NCI-H2227 (cell line): ENCODE measurements around the gene ITIH4.
"Not testable (repeated sequence)": the region's sequence is repeated elsewhere in the genome, so short reads cannot be mapped to it uniquely, and the experiment has no call there.

Experiments
- DNase-seq: peaks from one replicate; lab custom pipeline; 2025; ENCODE audit not compliant: unreplicated experiment; lab: John Stamatoyannopoulos, UW

Gene ITIH4

DNA sequence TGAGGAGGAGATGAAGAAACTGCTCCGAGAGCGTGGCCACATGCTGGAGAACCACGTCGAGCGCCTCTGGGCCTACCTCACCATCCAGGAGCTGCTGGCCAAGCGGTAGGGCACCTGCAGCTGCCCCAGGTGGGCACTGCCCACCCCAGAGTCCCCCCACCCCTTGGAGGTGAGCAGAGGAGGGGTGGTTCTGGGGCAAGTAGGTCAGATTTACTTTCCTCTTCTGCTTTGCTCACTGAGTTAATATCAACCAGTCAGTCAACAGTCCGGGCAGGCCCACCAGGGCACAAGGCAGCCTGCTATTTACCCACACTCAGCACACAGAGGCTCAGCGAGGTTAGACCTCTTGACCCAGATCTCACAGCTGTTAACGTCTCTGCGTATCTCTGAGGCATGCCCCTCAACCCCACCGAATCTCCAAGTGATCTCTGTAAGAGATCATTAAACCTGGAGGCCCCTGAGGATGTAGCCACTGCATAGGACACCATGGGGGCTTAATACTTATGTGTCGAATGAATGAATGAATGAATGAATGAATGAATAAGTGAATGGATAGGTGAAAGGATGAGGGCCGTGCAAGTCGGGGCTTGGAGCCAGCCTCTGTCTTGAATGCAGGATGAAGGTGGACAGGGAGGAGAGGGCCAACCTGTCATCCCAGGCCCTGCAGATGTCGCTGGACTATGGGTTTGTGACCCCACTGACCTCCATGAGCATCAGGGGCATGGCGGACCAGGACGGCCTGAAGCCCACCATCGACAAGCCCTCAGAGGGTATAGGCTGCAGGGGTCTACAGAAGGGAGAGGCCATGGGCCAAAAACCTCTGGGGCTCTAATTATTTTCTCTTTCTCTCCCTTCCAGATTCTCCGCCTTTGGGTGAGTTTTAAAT is 43.9 kb downstream of the ITIH4 start:
- DNase-seq = no peak

DNA sequence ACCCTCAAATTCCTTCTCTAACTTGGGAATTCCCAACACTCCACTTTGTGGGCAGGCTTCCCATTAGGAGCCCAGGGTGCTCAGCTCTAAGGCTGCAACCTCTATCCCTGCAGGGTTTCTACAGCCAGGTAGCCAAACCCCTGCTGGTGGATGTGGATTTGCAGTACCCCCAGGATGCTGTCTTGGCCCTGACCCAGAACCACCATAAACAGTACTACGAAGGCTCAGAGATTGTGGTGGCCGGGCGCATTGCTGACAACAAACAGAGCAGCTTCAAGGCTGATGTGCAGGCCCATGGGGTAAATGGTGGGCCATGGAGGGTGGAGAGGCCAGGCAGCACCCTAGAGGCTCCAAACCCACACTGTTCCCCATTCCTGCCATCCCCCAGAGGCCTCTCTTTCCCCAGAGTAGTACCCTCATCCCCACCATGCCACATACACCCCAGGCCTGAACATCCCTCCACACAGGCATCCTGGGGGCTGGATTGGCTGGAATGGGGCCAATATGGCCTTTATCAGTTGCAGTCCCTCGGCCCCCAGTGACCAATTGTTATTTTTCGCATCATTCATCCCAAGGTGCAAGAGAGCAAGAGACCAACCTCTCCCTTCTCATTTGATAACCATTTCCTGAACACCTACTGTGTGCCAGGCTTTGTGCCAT is 45.4 kb downstream of the ITIH4 start:
- no peak for DNase-seq

DNA sequence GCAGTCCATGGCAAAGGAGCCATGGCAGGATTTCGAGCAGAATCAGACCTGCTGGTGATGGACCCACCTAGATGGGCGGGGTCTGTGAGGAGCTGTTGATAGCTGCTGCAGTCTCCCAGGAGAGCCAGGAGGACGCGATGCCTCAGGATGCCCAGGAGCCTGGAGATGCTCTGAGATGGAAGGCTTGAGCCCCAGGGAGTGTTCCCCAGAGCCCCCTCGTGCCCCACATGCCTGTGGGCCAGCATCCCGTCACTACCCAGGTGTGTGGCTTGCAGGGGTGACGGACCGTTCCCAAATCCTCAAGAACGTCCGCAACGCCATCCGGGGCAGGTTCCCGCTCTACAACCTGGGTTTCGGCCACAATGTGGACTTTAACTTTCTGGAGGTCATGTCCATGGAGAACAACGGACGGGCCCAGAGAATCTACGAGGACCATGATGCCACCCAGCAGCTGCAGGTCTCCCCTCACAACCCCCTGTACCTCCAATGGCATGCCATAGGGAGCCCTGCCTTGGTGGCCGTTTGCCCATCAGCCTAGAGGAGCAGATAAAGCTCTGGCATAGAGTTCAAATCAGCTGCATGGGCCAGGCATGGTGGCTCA is 46.4 kb downstream of the ITIH4 start:
- DNase-seq = no peak

DNA sequence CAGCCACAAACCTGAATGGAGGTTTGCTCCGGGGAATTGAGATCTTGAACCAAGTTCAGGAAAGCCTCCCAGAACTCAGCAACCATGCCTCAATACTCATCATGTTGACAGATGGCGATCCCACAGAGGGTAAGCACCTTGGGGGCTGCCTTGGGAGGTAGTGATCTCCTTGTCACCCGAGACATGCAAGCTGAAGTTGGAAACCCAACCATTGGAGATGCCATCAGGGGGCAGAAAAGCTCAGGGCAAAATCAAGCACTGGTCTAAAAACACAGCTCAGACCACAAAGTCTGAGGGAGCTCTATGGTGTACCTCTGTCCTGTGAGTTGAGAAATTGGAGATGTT is 47.3 kb downstream of the ITIH4 start:
- DNase-seq = no peak

DNA sequence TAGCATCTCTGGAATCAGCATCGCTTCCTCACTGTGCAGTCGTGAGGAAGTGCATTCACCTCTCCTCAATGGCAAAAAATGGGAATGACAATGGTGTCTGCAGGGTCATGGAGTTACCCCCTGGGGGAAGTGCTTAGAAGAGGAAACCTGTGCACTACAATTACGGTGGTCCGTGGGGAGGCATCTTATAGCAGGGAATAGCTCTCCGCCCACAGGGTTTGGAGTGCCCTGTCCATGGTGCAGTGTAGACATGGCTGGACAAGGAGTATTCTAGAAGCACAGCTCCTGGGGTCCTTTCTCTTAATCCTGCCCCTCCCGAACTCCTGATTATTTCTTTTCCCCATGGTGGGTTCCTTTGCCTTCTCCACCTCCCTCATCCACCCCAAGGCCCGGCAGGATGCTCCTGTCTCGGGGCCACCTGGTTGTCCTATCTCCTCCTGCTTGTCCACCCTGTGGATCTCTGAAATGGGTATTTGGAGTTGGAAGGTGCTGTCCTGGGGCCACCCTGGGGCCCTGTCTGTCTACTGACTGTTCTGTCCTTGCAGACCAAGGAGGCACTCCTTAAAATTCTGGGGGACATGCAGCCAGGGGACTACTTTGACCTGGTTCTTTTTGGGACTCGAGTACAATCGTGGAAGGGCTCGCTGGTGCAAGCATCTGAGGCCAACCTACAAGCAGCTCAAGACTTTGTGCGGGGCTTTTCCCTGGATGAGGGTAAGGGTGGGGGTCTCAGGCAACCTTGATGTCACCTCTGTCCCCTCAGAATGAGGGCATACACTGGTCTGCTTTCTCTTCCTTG is 47.9 kb downstream of the ITIH4 start:
- DNase-seq = no peak

DNA sequence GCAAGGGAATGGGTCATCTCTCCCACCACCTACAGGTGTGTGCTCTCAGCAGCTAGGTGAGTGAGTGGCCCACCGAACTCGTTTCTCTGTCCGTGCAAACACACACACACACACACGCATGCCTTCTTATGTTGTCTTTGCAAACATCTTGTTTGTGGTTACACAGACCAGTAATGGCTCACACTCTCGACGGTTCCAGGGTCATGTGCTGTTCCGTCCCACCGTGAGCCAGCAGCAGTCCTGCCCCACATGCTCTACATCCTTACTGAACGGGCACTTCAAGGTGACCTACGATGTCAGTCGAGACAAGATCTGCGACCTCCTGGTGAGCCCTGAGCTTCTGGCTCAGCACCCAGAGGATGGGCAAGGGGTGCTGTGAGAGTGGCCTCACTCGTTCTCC is 48.7 kb downstream of the ITIH4 start:
- no peak for DNase-seq

DNA sequence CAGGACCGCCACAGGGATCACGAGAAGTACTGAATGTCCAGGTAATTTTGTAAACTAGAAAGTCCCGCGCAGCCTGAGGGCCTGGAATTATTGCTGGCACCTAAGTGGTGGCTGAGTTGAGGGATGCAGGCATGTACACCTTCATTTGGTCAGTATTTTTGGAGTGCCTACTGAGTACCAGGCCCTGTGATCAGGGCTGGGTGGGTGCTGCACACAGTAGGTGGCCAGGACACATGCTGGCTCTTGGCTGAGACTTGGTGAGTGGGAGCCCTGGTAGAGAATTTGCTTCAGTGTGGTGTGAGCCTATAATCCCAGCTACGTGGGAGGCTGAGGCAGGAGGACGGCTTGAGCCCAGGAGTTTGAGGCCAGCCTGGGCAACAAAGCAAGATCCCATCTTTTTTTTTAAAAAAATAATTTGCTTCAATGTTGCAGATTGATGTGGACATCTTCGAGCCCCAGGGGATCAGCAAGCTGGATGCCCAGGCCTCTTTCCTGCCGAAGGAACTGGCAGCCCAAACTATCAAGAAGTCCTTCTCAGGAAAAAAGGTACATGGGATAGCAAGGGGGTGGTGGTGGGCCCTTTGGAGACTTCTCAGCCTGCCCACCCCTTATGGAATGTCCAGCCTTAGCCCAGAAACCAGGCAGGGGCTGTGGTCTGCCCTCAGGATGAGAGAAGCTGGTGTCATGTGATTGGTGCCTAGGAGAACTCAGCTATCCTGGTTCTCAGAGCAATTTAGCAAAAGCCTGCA is 50.5 kb downstream of the ITIH4 start:
- DNase-seq = no peak

DNA sequence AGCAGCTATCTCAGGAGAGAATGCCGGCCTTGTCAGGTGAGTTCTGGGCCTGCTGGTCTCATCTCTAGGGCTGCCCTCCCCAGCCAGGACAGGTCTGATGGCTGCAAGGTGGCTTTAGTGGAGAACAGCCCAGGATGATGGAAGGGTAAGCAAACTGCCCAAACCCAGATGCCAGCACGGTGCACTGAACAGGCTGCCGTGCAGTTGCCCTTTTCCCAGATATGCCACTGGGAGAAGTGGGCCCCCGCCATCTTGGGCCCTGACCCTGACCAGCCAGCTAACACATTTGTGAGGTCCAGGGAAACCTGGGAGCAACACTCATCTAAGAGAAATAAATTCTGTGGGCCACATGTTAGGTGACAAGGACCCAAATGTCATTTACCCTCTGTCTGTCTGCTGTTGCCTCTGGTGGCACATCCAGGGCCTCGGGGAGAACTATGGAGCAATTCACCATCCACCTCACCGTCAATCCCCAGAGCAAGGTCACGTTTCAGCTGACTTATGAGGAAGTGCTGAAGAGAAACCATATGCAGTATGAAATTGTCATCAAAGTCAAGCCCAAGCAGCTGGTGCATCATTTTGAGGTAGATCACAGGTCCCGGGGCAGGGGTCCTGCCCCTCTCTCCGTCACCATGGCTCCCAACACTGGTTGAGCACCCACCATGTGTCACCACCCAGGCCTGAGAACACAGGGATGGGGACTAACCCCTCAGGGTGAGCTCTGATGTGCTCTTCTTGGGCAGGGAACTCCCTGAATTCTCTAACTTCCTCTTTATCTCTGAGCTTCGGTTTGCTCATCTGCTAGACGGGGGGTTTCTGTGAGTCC is 51.2 kb downstream of the ITIH4 start:
- DNase-seq = no peak

DNA sequence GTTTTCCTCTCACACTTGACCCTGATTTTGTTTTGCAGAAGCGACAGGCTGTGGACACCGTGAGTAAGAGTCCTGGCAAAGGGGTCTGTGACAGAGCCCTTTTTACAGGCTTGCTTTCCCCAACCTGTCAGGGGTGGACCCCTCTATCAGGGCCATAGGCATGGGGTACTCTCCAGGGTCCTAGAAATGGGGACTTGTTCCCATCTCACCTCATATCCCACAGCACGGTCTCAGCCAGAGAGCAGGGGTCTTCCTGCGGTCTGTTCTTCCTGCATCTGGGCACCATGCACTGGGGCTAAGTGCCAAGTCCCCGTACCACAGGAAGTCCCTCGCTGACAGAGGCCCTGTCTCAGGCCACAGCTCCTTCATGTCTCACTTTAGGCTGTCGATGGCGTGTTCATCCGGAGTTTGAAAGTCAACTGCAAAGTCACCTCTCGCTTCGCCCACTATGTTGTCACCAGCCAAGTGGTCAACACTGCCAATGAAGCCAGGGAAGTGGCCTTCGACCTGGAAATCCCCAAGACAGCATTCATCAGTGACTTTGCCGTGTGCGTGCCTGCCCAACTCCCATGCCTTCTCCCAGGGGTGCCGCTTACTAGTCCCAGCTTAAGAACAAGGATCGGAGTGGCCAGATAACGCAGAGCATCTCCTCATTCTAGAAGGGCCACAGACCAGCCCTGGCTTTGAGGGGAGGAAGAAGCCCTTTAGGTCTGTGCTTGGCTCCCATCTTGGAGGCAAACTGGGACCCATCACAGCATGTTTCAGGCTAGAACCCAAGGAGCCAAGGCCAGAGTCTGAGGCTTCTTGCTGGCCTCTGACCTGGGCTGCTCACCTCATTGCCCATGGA is 52.3 kb downstream of the ITIH4 start:
- no peak for DNase-seq

DNA sequence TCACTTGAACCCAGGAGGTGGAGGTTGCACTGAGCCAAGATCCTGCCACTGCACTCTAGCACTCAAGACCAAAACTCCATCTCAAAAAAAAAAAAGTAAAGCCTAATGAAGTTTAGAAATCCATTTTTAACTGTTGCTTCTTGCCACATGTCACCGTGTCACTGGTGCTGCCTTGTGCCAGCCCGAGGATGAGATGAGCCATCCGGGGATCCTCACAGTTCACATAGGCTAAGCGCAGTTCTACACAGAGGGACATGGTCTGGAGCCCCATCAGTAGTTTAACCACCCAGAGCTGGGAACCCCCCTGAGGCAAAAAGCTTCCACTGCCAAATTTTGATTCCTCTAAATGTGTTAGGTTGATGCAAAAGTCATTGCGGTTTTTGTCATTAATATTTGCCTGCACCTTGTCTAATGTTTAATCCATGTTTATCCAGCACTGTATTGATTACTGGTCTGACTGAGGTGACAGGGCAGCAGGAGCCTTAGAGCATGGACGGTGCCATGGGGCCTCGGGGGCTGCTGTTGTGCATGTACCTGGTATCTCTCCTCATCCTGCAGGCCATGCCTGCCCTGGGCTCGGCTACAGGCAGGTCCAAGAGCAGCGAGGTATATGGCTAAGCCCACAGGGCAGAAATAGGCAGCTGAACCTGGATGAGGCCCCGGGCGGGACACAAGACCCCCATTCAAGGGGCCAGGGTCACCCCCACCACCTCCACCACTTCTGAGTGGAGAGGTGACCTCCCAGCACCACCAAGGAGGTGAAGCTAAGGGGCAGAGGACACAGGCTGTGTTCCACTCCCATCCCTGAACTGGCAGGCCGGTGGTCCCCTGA is 53.1 kb downstream of the ITIH4 start, which contains the start of gene ITIH1:
TSS of gene ITIH1 (plus strand) at position 473 of the 832 bp plus-strand sequence. CDS start at position 490, 17 bp downstream.
- no peak for DNase-seq

DNA sequence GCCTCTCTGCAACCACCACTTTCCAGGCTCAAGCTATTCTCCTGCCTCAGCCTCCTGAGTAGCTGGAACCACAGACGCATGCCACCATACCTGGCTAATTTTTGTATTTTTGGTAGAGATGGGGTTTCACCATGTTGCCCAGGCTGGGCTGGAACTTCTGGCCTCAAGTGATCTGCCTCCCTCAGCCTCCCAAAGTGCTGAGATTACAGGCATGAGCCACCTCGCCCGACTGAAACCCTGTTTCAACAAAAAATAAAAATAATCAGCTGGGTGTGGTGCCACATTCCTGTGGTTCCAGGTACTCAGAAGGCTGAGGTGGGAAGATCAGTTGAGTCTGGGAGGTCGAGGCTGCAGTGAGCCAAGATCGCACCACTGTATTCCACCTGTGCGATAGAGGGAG is 54.0 kb downstream of the ITIH4 start:
- DNase-seq = not testable (repeated sequence)

DNA sequence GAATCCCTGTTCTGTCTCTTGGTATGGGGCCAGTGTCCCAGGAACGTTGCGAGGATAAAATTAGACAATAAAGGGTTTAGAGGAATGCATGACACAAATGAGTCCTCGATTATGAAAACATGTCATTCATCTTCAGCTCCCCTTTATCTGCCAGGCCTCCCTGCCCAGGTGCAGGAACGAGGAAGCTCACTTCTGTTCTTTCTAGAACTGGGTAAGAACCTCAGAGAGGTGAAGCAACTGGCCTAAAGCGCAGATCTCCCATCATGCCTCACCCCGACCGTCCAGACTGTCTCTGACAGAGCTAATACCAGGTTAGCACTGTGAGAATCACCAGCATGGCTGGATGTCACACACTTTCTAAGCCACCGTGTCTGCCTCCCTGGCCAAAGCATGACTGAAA is 54.6 kb downstream of the ITIH4 start:
- DNase-seq = no peak

DNA sequence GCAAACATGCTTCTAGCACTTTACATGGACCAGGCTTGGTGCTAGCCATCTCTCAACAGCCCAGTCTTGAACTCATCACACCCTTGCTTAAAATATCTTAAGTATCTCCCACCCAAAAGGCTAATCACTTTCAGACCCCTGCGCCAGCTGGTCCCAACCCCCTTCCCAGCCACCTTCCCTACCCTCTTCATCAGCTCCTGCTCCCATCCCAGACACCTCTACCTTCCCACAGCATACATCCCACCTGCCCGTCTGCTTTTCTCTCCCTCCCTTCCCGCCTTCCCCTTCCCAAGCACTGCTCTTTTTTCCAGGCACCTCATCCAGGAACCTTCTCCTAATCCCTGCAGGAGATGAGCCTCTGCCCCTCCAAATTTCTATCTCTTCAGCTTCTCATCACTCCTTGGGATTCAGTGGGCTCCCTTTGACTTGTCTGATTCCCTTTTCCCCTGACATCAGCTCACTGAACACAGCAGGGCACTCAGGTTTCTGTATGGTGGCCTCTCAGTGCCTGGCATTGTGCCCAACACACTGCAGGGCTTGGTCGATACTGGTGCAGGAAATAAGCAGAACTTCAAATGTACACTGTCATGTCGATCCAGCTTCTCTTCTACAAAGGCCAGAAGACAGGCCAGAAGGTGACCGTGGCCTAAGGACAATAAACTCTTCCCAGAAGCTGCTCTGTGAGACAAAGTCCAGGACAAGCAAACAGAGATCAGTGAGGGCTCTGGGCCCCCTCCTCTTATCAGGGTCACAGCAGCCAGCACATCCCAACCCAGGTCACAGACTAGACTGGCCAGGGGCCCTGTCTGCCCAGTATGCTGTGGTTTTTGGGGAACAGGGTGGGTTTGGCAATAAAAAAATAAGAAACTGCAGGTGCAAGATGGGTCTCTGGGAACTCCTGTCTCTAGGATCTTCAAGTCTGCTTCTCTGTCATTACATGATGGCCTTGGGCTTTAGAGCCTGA is 55.3 kb downstream of the ITIH4 start:
- no peak for DNase-seq

DNA sequence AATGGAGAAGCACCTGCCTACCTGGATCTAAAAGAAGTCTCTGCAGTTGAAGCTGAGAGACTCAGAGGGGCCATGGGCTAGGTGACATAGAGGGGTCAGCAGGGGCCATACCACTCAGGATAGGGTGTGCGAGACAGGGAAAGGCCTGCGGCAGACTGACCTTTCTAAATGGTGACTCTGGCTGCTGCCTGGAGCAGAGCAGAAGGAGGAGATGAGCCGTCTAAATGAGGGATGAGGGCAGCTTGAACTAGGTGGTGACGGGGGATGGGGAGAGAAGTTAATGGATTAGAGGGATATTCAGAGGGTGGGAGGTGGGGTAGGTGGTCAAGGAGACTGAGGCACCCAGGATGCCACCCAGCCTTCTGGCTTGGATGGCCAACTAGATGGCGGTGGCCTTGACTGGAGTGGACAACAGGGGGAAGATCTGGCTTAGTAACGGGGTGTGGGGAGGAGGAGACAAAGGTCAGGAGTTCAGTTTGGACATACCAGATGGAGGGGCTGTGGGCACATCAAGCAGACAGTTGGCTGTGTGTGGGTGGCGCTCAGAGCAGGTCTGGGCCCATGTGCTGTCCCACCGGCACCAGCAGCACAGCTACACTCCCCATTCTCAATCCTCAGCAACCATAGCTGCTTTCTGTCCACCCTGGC is 56.3 kb downstream of the ITIH4 start:
- DNase-seq = no peak

DNA sequence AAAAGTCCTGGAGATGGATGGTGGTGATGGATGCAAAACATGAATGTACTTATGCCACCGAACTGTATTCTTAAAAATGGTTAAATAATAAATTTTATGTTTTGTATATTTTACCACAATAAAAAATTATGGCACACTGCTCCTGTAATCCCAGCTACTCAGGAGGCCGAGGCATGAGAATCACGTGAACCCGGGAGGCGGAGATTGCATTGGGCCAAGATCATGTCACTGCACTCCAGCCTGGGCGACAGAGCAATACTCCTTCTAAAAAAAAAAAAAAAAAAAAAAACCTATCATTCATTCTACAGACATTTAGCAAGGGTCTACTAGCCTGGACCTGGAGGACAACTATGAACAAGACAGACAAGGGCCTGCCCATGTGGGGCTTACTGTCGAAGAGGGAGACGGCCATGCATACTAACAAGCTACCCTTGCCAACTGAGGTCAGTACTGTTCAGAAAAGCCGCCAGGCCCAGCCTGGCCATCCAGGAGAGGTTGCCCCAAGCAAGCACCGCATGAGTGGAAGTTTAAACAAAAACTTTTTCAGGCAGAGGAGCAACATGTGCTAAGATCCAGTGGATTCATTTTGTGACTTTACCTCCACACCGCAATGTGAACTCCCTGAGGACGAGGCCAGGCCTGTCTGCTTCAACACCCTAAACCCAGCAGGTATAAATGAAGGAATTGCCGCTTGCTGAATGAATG is 57.0 kb downstream of the ITIH4 start:
- no peak for DNase-seq

DNA sequence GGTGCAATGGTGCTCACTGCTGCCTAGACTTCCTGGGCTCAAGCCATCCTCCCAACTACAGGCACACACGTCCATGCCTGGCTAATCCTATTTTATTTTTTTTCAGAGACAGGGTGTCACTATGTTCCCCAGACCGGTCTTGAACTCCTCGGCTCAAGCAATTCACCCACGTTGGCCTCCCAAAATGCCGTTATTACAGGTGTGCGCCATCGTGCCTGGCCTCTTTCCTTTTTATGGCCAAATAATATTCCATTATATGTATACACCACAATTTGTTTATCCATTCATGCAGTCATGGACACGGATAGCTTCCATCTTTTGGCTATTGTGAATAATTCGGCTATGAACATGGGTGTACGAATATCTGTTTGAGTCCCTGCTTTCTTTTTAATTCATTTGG is 58.8 kb downstream of the ITIH4 start:
- no peak for DNase-seq
